NB4 (cell line): ENCODE results near the gene ZNF664.

Experiments used
- CTCF ChIP-seq: IDR thresholded peaks from one replicate; pipeline ENCODE4 v1.5.1; 2012; ENCODE audit warnings: low read depth, low read length
- MAX ChIP-seq: IDR thresholded peaks from 2 replicates; pipeline ENCODE4 v1.6.1; 2011; ENCODE audit warnings: low read depth, low read length
- POLR2A ChIP-seq: IDR thresholded peaks from 2 replicates; pipeline ENCODE4 v1.6.1; 2011; ENCODE audit warnings: mild to moderate bottlenecking; ENCODE audit not compliant: insufficient read length; ENCODE audit errors: extremely low read depth

- TF ChIP-seq CTCF (no peak), MAX (no peak), POLR2A (no peak)
Observed at GRCh38 chr12:123976227-123976826, 3.3 kb downstream of the ZNF664 start.
